GM21381 (cell line): Measurements from ENCODE around the gene GHSR.
"Not testable (repeated sequence)": the region's sequence is repeated elsewhere in the genome, so short reads cannot be mapped to it uniquely, and the experiment has no call there.

Experiments
- ATAC-seq: cut with Tn5 transposase; IDR thresholded peaks from one replicate; pipeline ENCODE4 v1.9.1; 2021; ENCODE audit warnings: mild to moderate bottlenecking, moderate library complexity; ENCODE audit not compliant: unreplicated experiment

GHSR gene, protein sequence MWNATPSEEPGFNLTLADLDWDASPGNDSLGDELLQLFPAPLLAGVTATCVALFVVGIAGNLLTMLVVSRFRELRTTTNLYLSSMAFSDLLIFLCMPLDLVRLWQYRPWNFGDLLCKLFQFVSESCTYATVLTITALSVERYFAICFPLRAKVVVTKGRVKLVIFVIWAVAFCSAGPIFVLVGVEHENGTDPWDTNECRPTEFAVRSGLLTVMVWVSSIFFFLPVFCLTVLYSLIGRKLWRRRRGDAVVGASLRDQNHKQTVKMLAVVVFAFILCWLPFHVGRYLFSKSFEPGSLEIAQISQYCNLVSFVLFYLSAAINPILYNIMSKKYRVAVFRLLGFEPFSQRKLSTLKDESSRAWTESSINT

DNA sequence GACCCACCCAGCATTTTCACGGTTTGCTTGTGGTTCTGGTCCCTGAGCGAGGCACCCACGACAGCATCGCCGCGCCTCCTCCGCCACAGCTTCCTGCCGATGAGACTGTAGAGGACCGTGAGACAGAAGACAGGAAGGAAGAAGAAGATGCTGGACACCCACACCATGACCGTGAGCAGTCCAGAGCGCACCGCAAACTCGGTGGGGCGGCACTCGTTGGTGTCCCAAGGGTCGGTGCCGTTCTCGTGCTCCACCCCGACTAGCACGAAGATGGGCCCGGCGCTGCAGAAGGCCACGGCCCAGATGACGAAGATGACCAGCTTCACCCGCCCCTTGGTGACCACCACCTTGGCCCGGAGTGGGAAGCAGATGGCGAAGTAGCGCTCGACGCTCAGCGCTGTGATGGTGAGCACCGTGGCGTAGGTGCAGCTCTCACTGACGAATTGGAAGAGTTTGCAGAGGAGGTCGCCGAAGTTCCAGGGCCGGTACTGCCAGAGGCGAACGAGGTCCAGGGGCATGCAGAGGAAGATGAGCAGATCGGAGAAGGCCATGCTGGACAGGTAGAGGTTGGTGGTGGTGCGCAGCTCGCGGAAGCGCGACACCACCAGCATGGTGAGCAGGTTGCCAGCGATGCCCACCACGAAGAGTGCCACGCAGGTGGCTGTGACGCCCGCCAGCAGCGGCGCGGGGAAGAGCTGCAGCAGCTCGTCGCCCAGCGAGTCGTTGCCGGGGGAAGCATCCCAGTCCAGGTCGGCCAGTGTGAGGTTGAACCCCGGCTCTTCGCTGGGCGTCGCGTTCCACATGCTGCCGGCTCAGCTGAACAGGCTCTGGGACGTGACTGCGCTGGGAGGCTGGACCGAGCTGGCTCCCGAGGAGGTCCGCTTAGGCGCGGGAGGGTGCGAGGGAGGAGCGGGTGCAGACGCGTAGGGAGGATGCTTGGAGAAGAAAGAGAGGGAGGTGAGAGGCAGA, at the start of gene GHSR:
Gene GHSR, minus strand, starts transcription at position 846 of the 969 bp plus-strand sequence. Its CDS starts 43 bp downstream, at position 803.
- no peak for ATAC-seq

DNA sequence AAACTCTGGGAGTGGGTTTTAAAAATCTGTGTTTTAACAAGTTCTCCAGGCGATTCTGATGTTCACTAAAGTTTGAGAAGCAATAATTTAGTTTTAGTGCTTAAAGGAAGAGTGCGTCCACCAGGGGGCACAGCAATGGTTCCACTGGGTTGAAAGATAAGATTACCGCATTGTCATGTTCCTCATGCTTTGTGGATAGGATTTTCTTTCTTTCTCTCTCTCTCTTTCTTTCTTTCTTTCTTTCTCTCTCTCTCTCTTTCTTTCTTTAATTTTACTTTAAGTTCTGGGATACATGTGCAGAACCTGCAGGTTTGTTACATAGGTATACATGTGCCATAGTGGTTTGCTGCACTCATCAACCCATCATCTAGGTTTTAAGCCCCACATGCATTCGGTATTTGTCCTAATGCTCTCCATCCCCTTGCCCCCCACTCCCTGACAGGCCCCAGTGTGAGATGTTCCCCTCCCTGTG, 42.0 kb upstream of the GHSR start:
- not testable (repeated sequence) for ATAC-seq

DNA sequence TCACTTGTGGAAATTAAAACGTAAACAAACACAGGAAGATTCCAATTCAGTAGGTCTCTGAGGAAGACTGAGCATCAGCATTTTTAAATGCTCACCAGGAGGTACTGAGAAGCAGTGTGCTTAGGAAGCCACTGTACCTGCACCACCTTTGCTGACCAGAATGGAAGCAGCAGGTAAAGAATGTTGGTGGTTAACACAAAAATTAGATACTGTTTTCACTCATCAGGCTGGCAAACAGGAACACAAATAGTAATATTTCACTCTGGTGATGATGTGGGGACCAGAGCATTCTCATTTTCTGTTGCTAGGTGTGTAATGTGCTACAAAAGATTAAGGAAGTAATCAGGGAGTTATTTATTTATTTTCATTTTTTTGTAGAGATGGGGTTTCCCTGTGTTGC, 29.9 kb upstream of the GHSR start:
- peak; percentile 34 for ATAC-seq

DNA sequence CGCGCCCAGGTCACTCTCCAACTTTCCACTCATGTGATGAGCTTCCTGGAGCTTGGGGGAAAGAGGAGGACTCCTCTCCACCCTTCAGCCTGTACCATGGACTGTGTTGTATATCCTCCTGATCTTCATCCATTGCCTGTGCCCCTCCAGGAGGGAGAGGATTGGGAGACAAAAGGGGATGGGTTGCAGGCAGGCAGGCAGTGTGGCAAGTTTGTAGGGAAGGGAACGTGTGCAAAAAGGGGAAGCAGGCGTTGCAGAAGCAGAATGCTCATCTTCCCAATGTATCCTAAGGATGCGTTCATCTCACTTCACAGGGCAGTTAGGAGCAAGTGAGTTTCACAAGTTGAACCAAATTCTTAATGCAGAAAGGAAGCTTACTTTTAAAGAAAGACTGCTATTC, 28.1 kb upstream of the GHSR start:
- no peak for ATAC-seq

DNA sequence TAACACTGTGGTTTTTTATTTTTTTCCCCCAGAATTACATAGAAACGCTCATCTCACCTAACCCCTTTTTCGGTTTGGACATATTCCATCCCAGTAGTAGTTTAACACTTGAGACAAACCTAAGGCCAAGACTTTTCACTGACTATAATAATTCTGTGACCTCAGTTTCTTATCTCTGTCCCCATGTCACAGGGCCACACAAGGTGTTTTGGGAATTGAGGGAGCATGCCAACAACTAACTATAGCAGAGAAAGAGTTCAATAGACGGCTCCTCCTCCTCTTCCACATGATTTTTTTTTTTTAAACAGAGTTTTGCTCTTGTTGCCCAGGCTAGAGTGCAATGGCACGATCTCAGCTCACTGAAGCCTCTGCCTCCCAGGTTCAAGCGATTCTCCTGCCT, 27.4 kb upstream of the GHSR start:
- ATAC-seq, result no peak

DNA sequence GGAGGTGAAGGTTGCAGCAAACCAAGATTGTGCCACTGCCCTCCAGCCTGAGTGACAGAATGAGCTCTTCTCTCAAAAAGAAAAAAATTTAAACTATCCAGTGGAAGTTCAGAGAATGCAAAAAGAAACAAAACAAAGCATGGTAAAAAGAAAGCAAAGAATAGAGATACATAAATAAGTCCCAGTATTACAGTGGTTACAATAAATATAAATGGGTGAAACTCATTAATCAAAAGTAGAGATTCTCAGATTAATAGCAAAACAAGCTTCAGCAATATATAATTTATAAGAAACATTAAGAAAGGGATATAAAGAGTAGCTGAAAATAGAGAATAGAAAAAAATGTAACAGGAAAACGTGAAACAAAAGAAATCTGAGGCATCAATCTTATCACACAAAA, 23.6 kb upstream of the GHSR start:
- ATAC-seq, result no peak

DNA sequence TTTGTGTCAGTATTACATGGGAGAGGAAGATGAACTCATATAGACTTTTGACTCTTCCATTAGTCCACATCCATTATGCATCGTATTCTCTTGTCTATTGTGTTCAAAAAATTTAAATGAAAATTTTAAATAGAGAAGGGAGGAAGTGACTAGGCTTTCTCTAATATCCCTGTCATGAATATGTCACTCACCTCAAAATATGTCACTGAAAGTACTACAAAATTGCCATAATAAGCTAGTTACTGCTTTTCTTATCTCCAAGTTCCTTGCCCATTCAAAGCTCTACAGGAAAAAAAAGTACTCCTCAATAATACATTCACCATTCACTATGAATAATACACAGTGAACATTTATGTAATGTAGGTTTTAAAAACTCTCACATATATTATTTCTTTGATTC, 22.3 kb upstream of the GHSR start:
- no peak for ATAC-seq

DNA sequence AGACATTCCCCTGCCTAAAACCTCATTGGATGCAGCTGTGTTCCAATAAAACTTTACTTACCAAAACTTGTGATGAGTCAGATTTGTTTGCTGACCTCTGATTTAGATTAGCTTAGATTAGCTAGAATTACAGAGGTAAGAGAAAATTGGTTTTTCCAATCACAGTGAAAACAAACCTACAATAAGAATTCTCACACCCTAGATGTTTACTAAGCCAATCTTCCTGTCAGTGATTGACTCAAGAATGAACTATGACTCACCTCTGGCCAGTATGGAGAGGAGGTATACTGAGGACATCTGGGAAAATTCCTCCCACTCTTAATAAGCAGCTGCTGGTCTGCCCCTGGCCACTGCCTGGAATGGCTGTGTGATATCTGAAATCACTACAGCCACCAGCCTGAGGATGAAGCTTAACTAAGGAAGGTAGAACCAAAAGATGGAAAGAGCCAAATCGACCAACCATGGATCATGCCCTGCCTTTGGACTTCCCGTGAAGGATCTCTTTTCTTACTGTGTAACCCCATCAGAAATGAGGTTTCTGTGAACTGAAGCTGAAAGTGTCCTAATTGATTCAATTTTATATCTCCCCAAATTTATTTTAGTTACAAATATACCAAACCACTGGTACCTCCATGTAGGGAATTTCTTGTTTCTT, 19.0 kb upstream of the GHSR start:
- no peak for ATAC-seq

DNA sequence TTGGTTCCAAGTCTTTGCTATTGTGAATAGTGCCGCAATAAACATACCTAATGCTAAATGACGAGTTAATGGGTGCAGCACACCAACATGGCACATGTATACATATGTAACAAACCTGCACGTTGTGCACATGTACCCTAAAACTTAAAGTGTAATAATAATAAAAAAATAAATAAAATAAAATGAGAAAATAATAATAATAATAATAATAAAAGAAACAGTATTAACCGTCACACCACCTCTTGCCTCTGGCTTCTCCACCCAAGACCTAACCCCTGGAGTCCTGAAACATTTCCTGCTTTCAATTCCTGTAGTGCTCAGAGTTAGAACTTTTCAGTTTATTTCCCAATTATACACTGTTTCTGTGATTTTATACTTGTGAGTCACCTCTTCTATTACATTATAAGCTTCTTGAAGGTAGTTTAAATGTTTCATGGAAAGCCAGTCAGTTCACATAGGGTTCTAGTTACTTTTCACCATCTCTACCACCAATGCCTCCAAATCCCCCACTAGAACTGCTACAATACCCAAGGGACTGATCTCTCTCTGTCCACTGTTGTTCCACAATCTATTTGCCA, 18.4 kb upstream of the GHSR start:
- ATAC-seq, result no peak

DNA sequence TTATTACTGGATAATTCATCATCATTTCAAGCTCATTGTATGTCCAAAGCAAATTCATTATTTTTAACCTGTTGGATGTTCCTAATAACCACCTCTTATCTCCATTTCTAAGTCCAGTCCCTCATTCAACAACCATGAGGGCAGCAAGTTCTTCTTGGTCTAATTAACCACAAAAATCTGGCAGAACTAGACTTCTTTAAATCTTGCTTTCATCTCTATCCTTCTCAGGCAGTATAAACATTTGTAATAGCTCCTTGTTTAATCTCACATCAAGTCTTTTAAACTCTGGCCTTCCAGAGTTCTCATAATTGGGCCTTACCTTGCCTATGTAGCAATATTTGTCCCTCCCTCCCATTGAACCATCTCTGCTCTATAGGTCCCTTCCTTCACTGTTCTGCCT, 17.0 kb upstream of the GHSR start:
- ATAC-seq, result no peak

DNA sequence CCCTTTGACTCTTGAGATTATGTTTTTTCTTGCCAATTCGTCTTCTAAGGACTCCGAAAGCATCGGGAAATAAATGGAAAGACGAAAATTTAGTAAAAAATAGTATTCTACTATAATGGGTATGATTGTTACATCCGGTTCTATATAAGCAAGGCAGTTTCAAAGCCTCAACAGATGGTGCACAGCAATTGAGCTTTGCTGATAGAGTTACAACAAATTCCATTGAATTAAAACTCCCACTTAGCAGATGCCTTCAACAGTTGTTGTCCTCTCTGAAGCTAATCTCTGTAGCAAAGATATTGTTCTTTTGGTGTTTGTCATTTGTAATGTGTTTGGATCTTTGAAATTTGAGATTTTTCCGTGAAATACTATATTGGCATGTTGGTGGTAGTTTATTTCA, 16.1 kb upstream of the GHSR start:
- ATAC-seq, result no peak

DNA sequence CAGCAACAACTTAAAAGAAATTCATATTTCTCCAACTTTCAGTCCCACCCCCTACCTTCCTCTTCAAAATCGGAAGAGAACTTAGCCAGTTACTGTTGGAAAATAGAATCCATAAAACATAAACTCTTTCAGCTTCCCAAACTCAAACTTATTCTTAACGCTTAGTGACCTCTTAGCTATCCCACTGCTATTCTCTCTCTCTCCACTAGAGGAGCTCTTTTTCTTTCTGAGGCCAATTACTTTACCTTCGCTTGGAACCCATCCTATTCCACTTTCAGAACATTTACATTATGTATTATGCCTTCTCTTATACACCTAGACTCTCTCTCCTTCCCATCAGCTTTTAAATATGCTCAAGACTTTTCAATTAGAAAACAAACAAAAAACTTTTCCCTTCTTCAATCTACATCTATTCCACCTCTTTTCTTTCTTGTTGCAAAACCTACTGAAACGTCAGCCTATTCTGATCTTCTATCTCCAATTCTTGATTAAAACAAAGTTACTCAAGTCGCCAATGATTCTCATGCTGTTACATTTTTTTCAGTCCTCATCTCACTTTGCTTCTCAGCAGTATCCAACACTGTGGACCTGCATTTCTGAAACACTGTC, 13.4 kb upstream of the GHSR start:
- ATAC-seq, result no peak

DNA sequence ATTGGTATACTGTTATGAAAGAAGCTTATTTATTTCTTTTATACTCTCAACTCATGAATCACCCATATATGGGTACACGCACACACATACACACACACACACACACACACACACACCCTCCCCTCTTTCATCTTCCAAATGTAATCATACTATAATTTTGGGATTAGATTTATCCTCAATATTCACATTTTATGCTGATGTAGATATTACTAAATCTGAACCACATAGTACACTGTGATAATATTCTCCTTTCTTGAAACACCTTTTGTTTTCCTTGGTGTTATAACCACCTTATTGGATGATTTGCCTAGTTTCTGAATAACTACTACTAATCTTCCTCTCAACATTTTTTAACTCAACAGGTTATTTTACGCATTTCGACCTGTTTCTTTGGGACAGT, 8.1 kb upstream of the GHSR start:
- ATAC-seq, result no peak

DNA sequence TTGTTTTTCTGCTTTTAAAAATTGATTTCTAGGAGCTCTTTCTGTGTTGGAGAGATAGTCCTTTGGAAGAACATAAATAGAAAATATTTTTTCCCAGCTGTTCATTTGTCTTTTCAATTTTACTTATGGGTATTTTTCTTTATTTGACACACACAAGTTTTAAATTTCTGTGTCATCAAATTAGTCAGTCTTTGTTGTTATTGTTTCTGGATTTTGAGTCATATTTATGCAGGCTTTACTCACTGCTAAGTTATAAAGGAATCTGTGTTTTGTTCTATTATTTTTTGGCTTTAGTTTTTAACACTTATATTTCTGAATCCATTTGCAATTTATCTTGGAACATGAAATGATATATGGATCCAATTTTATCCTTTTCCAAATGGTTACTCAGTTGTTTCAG, 5.9 kb upstream of the GHSR start:
- no peak for ATAC-seq

DNA sequence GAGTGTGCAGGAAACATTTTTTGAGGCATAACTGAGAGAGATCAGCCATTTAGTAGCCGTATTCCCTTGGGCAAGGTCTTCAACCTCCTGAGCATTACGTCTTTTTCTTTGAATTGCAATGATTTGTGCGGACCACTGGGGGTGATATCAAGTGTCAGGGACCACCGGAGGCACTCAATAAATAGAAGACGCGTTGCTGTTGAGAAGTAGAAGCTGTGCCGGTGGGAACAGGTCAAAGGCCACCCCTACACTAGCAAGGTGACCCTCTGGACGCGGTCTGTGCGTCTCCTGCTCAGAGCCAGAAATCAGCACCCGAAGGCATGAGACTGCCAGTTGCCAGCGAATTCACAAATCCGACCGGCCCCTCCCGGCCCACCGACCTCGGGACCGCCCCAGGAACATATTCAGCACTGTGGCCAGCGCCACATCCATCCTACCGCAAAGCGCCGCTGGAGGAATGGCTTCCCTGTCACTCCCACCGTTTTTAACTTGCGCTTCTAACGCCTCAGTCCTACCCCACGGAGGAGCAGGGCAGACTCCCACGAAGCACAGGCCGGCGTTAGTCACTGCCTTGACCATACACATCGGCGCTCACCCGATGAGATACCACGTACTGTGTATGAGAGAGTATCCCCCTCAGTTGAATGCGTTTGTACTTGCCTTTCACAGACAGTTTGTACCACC, 1.4 kb upstream of the GHSR start:
- ATAC-seq, result no peak

DNA sequence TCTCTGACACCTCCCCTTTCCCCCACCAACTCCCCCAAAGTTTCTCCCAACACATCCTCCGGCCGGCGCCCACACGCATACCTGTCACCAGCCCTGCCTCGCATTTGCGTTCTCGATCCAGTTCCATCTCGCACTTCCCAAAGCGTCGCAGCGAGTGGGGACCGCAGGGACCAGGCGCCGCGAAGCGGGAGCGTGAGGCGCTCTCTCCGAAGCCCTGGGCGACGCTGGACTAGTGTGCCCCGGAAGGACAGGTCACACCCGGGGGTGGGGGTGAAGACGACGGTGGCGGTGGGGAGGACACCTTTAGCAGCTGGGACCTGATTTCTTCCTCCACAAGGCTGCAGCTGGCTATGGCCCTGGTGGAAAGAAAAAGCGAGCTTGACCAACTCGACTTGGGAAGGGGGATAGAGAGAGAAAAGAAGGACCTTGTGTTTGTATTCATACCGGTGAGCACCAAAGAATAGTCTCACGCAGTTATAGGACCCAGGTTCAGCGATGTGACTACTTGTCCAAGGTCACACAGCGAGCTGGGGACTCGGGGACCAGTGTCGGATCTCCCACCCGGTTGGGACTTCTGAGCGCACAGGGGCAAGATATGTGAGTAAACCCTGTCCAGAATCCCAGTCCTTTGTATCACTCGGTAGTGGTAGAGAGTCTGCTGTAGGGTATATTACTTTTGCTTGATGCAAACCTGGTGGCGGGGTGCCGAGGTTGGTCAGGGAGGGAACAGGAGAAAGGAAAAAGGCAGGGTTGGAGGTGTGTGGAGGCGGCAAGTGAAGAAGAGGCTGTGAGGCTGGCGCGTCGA, 607 bp upstream of the GHSR start:
- ATAC-seq, result no peak

DNA sequence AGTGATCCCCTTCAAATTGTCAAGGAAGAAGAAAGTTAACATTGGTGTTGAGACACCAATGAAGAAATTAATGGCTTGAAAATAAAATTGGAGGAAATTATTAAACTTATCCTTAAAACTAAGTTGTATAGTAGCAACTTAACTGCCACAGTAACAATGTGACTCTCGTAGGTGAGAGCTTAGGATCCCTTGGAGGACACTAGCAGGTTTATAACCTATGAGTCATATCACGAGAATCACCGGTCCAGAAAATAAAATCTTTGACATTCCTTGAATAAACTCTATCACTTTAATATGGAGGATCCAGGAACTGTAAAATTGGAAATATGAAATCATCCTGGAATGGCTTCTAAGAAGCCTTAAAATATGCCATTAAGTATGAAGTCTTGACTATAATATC, 2.1 kb downstream of the GHSR start:
- no peak for ATAC-seq

DNA sequence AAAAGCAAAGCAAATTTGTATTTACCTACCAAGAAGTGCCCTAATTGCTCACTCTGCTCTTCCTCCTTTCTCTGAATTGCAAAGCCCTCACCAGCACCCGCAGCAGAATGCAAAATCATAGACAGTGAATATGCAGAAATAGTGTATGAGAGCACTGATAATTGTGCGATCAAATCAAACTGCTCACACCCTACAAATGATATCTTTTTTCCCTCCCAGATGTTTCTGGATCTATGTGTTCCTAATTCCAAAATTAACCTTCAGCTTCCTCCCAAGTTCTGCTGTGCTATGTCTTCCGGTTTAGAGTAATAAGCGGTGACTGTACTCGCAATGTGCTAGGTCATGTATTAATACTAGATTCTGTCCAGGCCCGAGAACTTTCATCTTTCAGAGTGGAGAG, 3.4 kb downstream of the GHSR start:
- no peak for ATAC-seq

DNA sequence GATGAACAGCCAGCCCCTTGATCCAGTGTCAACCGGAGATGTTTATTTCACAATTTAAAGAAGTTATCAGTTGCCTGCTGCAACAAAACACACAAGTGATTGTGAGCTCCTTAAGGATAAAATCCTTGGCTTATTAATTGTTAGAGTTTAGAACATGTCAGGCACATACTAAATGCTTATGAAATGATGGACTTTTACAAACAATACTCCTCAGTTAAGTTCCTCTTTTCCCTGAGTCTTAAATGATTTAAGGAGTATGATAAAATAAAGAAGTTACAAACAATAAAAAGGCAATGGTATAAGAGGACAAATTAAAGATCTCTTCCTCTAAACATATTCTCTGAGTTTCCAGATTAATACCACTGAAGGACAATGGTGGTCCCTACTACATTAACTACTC, 5.7 kb downstream of the GHSR start:
- no peak for ATAC-seq
